ENCODE data around the gene LAMA2.

DNA sequence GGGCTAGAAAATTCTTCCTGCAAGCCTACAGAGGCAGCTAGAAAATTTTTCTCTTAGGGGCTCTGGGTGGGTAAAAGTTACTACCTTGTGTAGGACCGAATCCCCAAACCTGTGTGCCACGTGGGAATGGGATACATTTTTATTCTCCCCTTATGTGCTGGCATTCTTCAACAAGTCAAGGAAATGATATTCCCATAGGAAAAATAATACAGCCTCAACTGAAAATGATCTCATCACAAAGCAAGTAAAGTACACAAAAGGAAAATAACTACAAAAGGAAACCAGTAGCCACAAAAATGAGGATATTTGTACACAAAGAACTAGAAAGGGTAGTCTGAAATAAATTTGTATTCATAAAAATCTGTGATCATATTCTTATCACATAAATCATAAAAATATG lies 298.1 kb downstream of the LAMA2 start:
- TF ChIP-seq POLR2A (IDR thresholded peaks at IDR 0.05; ENCODE audit: extremely low read depth, insufficient read length) = no peak
- TF ChIP-seq, protein P1, sequence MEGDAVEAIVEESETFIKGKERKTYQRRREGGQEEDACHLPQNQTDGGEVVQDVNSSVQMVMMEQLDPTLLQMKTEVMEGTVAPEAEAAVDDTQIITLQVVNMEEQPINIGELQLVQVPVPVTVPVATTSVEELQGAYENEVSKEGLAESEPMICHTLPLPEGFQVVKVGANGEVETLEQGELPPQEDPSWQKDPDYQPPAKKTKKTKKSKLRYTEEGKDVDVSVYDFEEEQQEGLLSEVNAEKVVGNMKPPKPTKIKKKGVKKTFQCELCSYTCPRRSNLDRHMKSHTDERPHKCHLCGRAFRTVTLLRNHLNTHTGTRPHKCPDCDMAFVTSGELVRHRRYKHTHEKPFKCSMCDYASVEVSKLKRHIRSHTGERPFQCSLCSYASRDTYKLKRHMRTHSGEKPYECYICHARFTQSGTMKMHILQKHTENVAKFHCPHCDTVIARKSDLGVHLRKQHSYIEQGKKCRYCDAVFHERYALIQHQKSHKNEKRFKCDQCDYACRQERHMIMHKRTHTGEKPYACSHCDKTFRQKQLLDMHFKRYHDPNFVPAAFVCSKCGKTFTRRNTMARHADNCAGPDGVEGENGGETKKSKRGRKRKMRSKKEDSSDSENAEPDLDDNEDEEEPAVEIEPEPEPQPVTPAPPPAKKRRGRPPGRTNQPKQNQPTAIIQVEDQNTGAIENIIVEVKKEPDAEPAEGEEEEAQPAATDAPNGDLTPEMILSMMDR (IDR thresholded peaks at IDR 0.05; ENCODE audit: low read depth, low read length) = no peak

All from NB4 (cell line).